AG04449 (cell line): ENCODE measurements around the gene LAMA3.

ENCODE experiments used
- CTCF ChIA-PET: fragments of 350-600 bp; formaldehyde crosslinking; extraction: SDS; loops from one replicate; lab custom pipeline; 2021; ENCODE audit warnings: antibody characterized with exemption; lab: Yijun Ruan, JAX
- POLR2A ChIA-PET: fragments of 400-600, 350-600 bp; formaldehyde crosslinking; extraction: SDS; loops from one replicate; lab custom pipeline; 2020; ENCODE audit warnings: antibody characterized with exemption, inconsistent platforms; lab: Yijun Ruan, JAX
- DNase-seq: peaks from one replicate; pipeline ENCODE4 v3.0.0-alpha.2; 2010; ENCODE audit warnings: low read depth, low spot score
- H3K4me3 ChIP-seq: 2 replicates; pipeline ENCODE4 v1.5.1; 2011; ENCODE audit warnings: low read depth, mild to moderate bottlenecking, control low read depth, low read length
- CTCF ChIP-seq: IDR thresholded peaks from one replicate; pipeline ENCODE4 v1.5.1; 2011; ENCODE audit warnings: mild to moderate bottlenecking, moderate library complexity, low read length, control low read depth, inconsistent platforms; ENCODE audit not compliant: insufficient read depth; ENCODE audit errors: missing control alignments

Gene LAMA3

GRCh38 chr18:23693846-23694245 is 4.6 kb downstream of the LAMA3 start:
- CTCF ChIA-PET, result interaction anchor here (0.8 to 3.2 kb wide), 6 partner anchors 8 to 225 kb away, joined by 3 to 18 read pairs (median 5); no protein-coding TSS in a partner anchor
- no peak overlapping the region for H3K4me3 ChIP-seq
- POLR2A ChIA-PET, result no interaction called here
- TF ChIP-seq CTCF, result no peak
- no peak for DNase-seq

GRCh38 chr18:23694637-23695430 is 5.6 kb downstream of the LAMA3 start:
- TF ChIP-seq CTCF, result no peak
- CTCF ChIA-PET, result interaction anchor here (1.1 to 1.9 kb wide), 7 partner anchors 8 to 224 kb away, joined by 3 to 7 read pairs (median 4); no protein-coding TSS in a partner anchor

DNA sequence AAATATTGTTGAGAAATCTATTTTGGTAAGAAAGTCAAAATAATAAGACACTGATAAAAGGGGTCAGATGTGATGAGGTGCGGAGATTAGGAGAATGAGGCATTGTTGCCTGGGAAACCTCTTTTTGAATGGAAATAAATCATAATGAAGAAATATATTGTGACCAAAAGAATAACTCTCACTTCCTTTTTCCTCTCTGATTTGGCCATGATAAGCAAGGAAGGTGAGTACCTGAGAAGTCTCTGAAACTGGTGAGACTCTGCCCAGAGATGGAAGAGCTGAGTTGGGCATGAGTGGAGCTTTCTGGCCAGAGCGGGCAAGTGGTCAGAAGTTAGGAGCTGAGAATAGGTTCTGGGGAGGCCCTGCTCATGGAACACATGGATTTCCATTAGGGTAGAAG is 11.8 kb downstream of the LAMA3 start:
- no peak overlapping the region for H3K4me3 ChIP-seq
- DNase-seq, result no peak
- ChIA-PET POLR2A (no interaction called here), CTCF (interaction anchor here (2.8 to 8.0 kb wide), 6 partner anchors 9 to 203 kb away, joined by 15 to 230 read pairs (median 22); partner anchors contain the start of gene NPC1)
- TF ChIP-seq CTCF, result no peak

More at GRCh38 chr18:23694637-23695430, 5.6 kb downstream of the LAMA3 start:
- no peak for DNase-seq
- H3K4me3 ChIP-seq, result no peak overlapping the region
- POLR2A ChIA-PET, result no interaction called here

- no peak for DNase-seq
- H3K4me3 ChIP-seq, result no peak overlapping the region
- no peak for TF ChIP-seq CTCF
- ChIA-PET POLR2A (no interaction called here), CTCF (interaction anchor here (1.1 to 8.0 kb wide), 15 partner anchors 9 to 290 kb away, joined by 3 to 230 read pairs (median 17); partner anchors contain the start of gene NPC1)
Measured at GRCh38 chr18:23701544-23702064, 12.4 kb downstream of the LAMA3 start.

DNA sequence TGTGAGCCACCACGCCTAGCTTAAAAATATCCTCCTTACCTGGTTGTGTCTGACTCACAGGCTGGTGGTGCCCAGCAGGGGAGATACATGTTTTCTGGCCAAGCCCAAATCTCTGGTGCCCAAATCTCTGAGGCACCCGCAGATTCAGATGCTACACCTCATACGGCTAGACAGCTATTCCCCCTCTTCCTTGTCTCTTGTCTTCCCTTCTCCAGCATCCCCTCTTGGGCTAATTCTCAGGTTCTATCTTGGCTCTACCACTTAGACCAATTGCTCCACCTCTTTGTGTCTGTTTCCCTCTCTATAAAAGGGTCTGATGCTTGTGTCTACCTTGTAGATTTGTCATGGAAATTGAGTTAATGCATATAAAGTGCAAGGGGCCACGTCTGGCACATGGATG is 13.4 kb downstream of the LAMA3 start:
- CTCF ChIA-PET, result interaction anchor here (0.6 to 8.0 kb wide), 48 partner anchors 8 to 904 kb away, joined by 3 to 230 read pairs (median 6); partner anchors contain the start of genes LAMA3 and NPC1
- POLR2A ChIA-PET, result no interaction called here

More for the DNA sequence above, 13.4 kb downstream of the LAMA3 start:
- DNase-seq, result no peak
- TF ChIP-seq CTCF, result no peak
- H3K4me3 ChIP-seq, result no peak overlapping the region
